Right cardiac atrium (tissue), 5 donors: ENCODE data around the gene EPS15. TPM values are rescaled to one million over a fixed set of nuclear protein-coding genes. Genes with fewer than 3 reads are reported as not detected.
"Not testable (repeated sequence)": the region's sequence is repeated elsewhere in the genome, so short reads cannot be mapped to it uniquely, and the experiment has no call there.

Experiments used
- ATAC-seq, 2 donors: fragments of 200-7000 bp; cut with Tn5 transposase; one replicate each; pipeline versions ENCODE4 v1.8.0 to v1.9.1; 2020; ENCODE audit warnings: moderate library complexity in 2 of 2, mild to moderate bottlenecking in 1 of 2
- DNase-seq, 3 donors: peaks; one replicate each; pipeline ENCODE4 v3.0.0-alpha.2; 2020
- H3K27ac ChIP-seq: one replicate; pipeline ENCODE4 v1.5.1; 2013; ENCODE audit warnings: mild to moderate bottlenecking, low read length, control low read depth, moderate library complexity
- H3K27me3 ChIP-seq: one replicate; pipeline ENCODE4 v1.6.1; 2013; ENCODE audit not compliant: control insufficient read depth, insufficient read depth
- H3K4me1 ChIP-seq: one replicate; pipeline ENCODE4 v1.6.1; 2013; ENCODE audit warnings: low read length; ENCODE audit not compliant: control insufficient read depth, insufficient read depth
- H3K4me3 ChIP-seq: one replicate; pipeline ENCODE4 v1.5.1; 2013; ENCODE audit warnings: low read length, control low read depth
- H3K9me3 ChIP-seq: one replicate; pipeline ENCODE4 v1.6.1; 2013; ENCODE audit warnings: low read length; ENCODE audit not compliant: control insufficient read depth
- WGBS: extraction: QIAGEN DNeasy Blood & Tissue Kit; methylation state at CpG from one replicate; pipeline ENCODE4 v1.1.7; 2013; 5-methylcytosine and 5-hydroxymethylcytosine counted together
- intact Hi-C, 4 donors: fragments of 100-400 bp; cut with DNase I; formaldehyde crosslinking; loops; one replicate each; pipeline versions ENCODE4 v1.11.0 to v1.14.0; 2022 to 2023
- polyA plus RNA-seq: library from polyadenylated mRNA; stranded (reverse); fragments of 200-250 nt; gene quantifications from one replicate; pipeline ENCODE4 v1.2.3, GENCODE V29; 2013
- total RNA-seq, 4 donors: library from RNA; stranded (reverse); fragmentation: NEBNext Ultra II Directional; extraction: Animal tissue kit (Norgen Biotek cat#: 25700); gene quantifications; one replicate each; pipeline ENCODE4 v1.2.1, GENCODE V29; 2021
- donor health status: healthy with polysubstance abuse.
- donor health status: DM: no; HTN: yes; CAD: no.
- donor health status: DM: no; HTN: no; CAD: no.
- donor health status: DM: no; HTN: yes; CAD: no; lungs with severe emphysema.
- donor health status: DM: yes; HTN: yes; CAD: no.

The EPS15 gene
- total and polyA plus RNA-seq, 5 donors = 26.0 to 87.5 (median 74.4) TPM

GRCh38 chr1:51542158-51542953 lies 23.3 kb upstream of the EPS15 start:
- Histone ChIP-seq H3K4me3 (no peak overlapping the region), H3K9me3 (no peaks in the 10 kb centered on the region), H3K4me1 (no peaks in the 10 kb centered on the region), H3K27ac (no peak overlapping the region), H3K27me3 (no peaks in the 10 kb centered on the region)
- DNase-seq = no peak
- intact Hi-C loops = no loop called here
- no peak for ATAC-seq
- WGBS = 80% methylated on average over 4 of the region's 4 CpGs

- no peaks in the 10 kb centered on the region for H3K27me3 ChIP-seq
- intact Hi-C loops = no loop called here
- DNase-seq (no peak), ATAC-seq (no peak)
- no peak overlapping the region for H3K27ac ChIP-seq
- H3K9me3 ChIP-seq = no peaks in the 10 kb centered on the region
- 76% methylated on average over 2 of the region's 2 CpGs for WGBS
- H3K4me3 ChIP-seq = no peak overlapping the region
- no peaks in the 10 kb centered on the region for H3K4me1 ChIP-seq
Observed at GRCh38 chr1:51541313-51542050, 22.4 kb upstream of the EPS15 start.

- H3K9me3 ChIP-seq = no peaks in the 10 kb centered on the region
- intact Hi-C loops = no loop called here
- WGBS = 95% methylated on average over 1 of the region's 1 CpG
- H3K27me3 ChIP-seq = no peaks in the 10 kb centered on the region
- H3K27ac ChIP-seq = no peak overlapping the region
- ATAC-seq (no peak), DNase-seq (no peak)
- H3K4me3 ChIP-seq = no peak overlapping the region
- peaks cover 4% of the 10 kb centered on the region for H3K4me1 ChIP-seq
Observed at GRCh38 chr1:51537568-51537967, 18.5 kb upstream of the EPS15 start.

GRCh38 chr1:51535006-51535592 lies 16.0 kb upstream of the EPS15 start:
- Histone ChIP-seq H3K9me3 (no peaks in the 10 kb centered on the region), H3K27me3 (no peaks in the 10 kb centered on the region), H3K27ac (no peak overlapping the region), H3K4me3 (no peak overlapping the region), H3K4me1 (peaks cover 4% of the 10 kb centered on the region)
- peak; percentile 27 to 76 (median 60) for DNase-seq
- ATAC-seq = peak; percentile 63 to 74
- intact Hi-C loops = no loop called here
- 11% methylated on average over 3 of the region's 3 CpGs for WGBS

GRCh38 chr1:51534447-51534846 lies 15.4 kb upstream of the EPS15 start:
- DNase-seq (no peak), ATAC-seq (no peak)
- H3K4me3 ChIP-seq = no peak overlapping the region
- no peak overlapping the region for H3K27ac ChIP-seq
- peaks cover 4% of the 10 kb centered on the region for H3K4me1 ChIP-seq
- H3K27me3 ChIP-seq = no peaks in the 10 kb centered on the region
- 53% methylated on average over 3 of the region's 3 CpGs for WGBS
- intact Hi-C loops = no loop called here
- no peaks in the 10 kb centered on the region for H3K9me3 ChIP-seq

GRCh38 chr1:51532853-51533252 lies 13.8 kb upstream of the EPS15 start:
- DNase-seq (no peak), ATAC-seq (no peak)
- Histone ChIP-seq H3K4me1 (peaks cover 4% of the 10 kb centered on the region), H3K9me3 (no peaks in the 10 kb centered on the region), H3K27me3 (no peaks in the 10 kb centered on the region), H3K4me3 (no peak overlapping the region), H3K27ac (no peak overlapping the region)
- WGBS = 96% methylated on average over 1 of the region's 1 CpG
- intact Hi-C loops = no loop called here

- ATAC-seq, H3K27ac ChIP-seq, DNase-seq, H3K4me3 ChIP-seq, H3K27me3 ChIP-seq, intact Hi-C loops, H3K4me1 ChIP-seq, H3K9me3 ChIP-seq: not testable (repeated sequence)
- WGBS = 94% methylated on average over 4 of the region's 4 CpGs
Observed at GRCh38 chr1:51530447-51530846, 11.4 kb upstream of the EPS15 start.

- H3K4me3 ChIP-seq = no peak overlapping the region
- H3K27me3 ChIP-seq = no peaks in the 10 kb centered on the region
- H3K4me1 ChIP-seq = no peaks in the 10 kb centered on the region
- intact Hi-C loops = no loop called here
- no peak for DNase-seq
- H3K9me3 ChIP-seq = no peaks in the 10 kb centered on the region
- ATAC-seq = no peak
- H3K27ac ChIP-seq = no peak overlapping the region
Observed at GRCh38 chr1:51527144-51527543, 8.1 kb upstream of the EPS15 start.

GRCh38 chr1:51526248-51526647 lies 7.2 kb upstream of the EPS15 start:
- intact Hi-C loops = no loop called here
- Histone ChIP-seq H3K4me1 (no peaks in the 10 kb centered on the region), H3K27me3 (no peaks in the 10 kb centered on the region), H3K9me3 (no peaks in the 10 kb centered on the region), H3K27ac (no peak overlapping the region), H3K4me3 (no peak overlapping the region)
- 94% methylated on average over 3 of the region's 3 CpGs for WGBS
- ATAC-seq (no peak), DNase-seq (no peak)

GRCh38 chr1:51525295-51525694 lies 6.2 kb upstream of the EPS15 start:
- intact Hi-C loops = no loop called here

GRCh38 chr1:51524817-51525216 lies 5.8 kb upstream of the EPS15 start:
- no peak for DNase-seq
- Histone ChIP-seq H3K4me3 (no peak overlapping the region), H3K27me3 (no peaks in the 10 kb centered on the region), H3K9me3 (no peaks in the 10 kb centered on the region), H3K27ac (no peak overlapping the region), H3K4me1 (no peaks in the 10 kb centered on the region)
- no peak for ATAC-seq
- intact Hi-C loops = no loop called here
- 92% methylated on average over 1 of the region's 1 CpG for WGBS

More at GRCh38 chr1:51525295-51525694, 6.2 kb upstream of the EPS15 start:
- H3K4me3 ChIP-seq = no peak overlapping the region
- no peak overlapping the region for H3K27ac ChIP-seq
- no peaks in the 10 kb centered on the region for H3K27me3 ChIP-seq
- DNase-seq = no peak
- H3K9me3 ChIP-seq = no peaks in the 10 kb centered on the region
- H3K4me1 ChIP-seq = no peaks in the 10 kb centered on the region
- ATAC-seq = no peak
- WGBS = 95% methylated on average over 2 of the region's 2 CpGs
